NT2/D1 (cell line): ENCODE data around the gene PLCB4.

Experiments
- DNase-seq: peaks from one replicate; pipeline ENCODE4 v3.0.0-alpha.2; 2011; ENCODE audit warnings: low read depth, low spot score
- H3K27me3 ChIP-seq: 2 replicates; pipeline ENCODE4 v1.6.0; 2011; ENCODE audit warnings: mild to moderate bottlenecking; ENCODE audit not compliant: insufficient read length, insufficient read depth
- H3K36me3 ChIP-seq: 2 replicates; pipeline ENCODE4 v1.6.1; 2011; ENCODE audit warnings: mild to moderate bottlenecking, low read length, mixed read lengths; ENCODE audit not compliant: insufficient read depth, insufficient read length
- H3K4me1 ChIP-seq: 2 replicates; pipeline ENCODE4 v1.5.1; 2011; ENCODE audit not compliant: insufficient read depth, insufficient read length
- H3K4me3 ChIP-seq: 2 replicates; pipeline ENCODE4 v1.5.1; 2011; ENCODE audit warnings: low read depth; ENCODE audit not compliant: insufficient read length
- H3K9ac ChIP-seq: 2 replicates; pipeline ENCODE4 v1.6.0; 2011; ENCODE audit warnings: low read depth; ENCODE audit not compliant: insufficient read length
- H3K9me3 ChIP-seq: 2 replicates; pipeline ENCODE4 v1.5.1; 2011; ENCODE audit warnings: mild to moderate bottlenecking, low read length; ENCODE audit not compliant: insufficient read depth
- SUZ12 ChIP-seq: IDR thresholded peaks from 2 replicates; pipeline ENCODE4 v1.6.1; 2011; ENCODE audit not compliant: insufficient read length, insufficient read depth; ENCODE audit errors: extremely low read depth
- YY1 ChIP-seq: IDR thresholded peaks from 2 replicates; pipeline ENCODE4 v1.6.1; 2011; ENCODE audit not compliant: insufficient read length, insufficient read depth
- ZNF274 ChIP-seq: IDR thresholded peaks from 2 replicates; pipeline ENCODE4 v1.6.1; 2011; ENCODE audit warnings: mild to moderate bottlenecking, low read depth, low read length

The PLCB4 gene

DNA sequence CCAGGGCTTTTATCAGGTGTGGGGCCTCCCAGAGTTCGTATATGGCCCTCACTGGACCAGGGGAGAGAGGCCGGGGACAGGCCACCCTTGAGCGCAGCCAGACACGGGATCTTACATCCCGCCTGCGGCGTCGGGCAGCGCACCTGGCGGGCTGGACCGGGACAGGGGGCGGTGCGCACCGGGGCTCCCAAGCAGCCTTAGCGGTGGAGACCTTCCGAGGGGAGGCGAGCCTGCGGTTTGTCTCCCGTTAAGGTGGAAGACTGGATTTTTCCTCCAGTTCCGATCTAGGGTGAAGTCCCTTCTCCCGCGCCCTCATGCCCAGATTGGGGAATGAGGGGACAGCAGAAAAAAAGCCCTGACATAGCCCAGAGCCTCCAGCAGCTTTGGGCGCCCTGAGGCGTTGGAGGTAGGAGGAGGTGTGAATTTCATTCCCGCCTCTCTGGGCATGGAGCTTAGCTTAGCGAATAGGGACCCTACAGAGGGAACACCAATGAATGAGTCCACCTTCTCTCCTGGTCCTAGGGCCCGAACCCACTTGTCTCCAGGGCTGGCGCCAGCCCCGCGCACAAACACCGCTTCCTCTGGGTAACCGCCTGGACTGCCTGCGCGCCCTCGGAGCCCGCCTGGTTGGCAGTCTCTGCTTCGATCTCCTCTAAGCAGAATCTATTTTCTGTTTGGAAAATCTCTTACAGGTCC is 438.8 kb downstream of the PLCB4 start:
- no peaks in the 10 kb centered on the region for H3K36me3 ChIP-seq
- TF ChIP-seq YY1 (no peak), SUZ12 (peak; percentile 35), ZNF274 (no peak)
- H3K4me3 ChIP-seq, result peak overlapping the region; percentile 18
- DNase-seq, result no peak
- no peak overlapping the region for H3K9ac ChIP-seq
- no peaks in the 10 kb centered on the region for H3K9me3 ChIP-seq
- no peaks in the 10 kb centered on the region for H3K4me1 ChIP-seq
- H3K27me3 ChIP-seq, result peaks cover 78% of the 10 kb centered on the region

DNA sequence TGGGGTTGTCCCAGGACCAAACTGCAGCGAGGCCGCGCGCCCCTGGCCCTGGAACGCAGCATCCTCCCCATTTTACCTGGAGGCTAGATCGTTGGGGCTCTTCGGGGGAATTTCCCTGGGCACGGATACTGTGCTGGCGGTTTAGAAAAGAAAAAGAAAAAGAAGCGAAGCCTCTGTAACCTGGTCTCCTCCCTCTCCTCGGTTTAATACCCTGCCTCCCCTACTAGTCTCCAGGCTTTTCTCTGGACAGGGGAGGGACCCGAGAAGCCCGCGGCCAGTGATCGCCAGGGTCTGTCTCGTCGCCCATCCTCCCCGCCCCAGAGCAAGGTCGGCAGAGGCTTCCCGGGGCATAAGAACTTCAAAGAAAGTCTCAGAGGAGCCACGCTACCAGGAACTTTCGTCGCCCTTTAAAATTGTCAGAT is 439.4 kb downstream of the PLCB4 start:
- H3K4me1 ChIP-seq, result no peaks in the 10 kb centered on the region
- peak overlapping the region; percentile 2 for H3K4me3 ChIP-seq

DNA sequence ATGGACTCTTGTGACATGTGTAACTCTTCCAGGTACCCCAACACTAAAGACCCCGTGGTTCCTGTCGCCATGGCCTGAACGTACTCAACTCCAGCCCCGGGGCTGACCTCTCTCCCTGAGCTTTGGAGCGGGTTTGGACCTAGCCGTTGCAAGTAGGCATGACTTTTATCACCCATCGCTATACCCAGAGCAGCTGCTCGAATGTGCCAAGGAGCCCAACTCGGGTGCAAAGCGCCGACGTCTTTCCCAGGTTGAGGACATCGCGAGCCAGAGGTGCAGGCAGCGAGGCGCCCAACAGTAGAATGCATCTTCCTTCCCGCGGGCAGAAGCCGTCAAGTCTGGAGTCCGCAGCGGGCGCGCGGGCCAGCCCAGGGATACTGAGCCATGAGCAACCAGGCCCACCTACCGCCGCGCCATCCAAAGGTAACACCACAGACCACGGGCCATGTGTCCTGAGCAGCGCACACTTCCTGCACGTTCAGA is 439.9 kb downstream of the PLCB4 start:
- Histone ChIP-seq H3K9ac (no peak overlapping the region), H3K9me3 (no peaks in the 10 kb centered on the region), H3K36me3 (no peaks in the 10 kb centered on the region), H3K27me3 (peaks cover 89% of the 10 kb centered on the region), H3K4me3 (peak overlapping the region; percentile 2), H3K4me1 (no peaks in the 10 kb centered on the region)
- TF ChIP-seq ZNF274, result no peak
- TF ChIP-seq SUZ12, result peak; percentile 36
- DNase-seq, result no peak

More for the DNA sequence above, 439.4 kb downstream of the PLCB4 start:
- DNase-seq, result no peak
- no peak overlapping the region for H3K9ac ChIP-seq
- peaks cover 84% of the 10 kb centered on the region for H3K27me3 ChIP-seq
- no peaks in the 10 kb centered on the region for H3K36me3 ChIP-seq
- H3K9me3 ChIP-seq, result no peaks in the 10 kb centered on the region
- peak; percentile 5 for TF ChIP-seq SUZ12
- TF ChIP-seq YY1, result no peak

DNA sequence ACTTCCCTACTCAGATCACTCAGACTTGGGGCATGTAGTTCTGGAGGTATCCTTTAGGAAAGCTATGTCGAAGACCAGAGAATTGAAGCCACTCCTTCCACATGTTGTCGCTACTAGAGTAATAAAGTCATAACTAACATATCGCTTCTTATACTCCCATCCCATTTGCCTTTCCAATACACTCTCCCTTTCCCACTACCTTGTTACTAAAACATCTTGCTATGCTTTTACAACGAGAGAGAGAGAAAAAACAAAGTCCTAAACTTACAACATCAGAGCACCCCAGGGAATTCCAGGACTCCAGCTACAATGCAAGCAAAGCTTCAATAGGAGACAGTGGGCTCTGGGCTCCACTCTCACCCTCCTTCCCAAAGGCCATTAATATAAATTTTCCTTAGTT is 440.4 kb downstream of the PLCB4 start:
- Histone ChIP-seq H3K4me1 (no peaks in the 10 kb centered on the region), H3K9me3 (no peaks in the 10 kb centered on the region), H3K36me3 (no peaks in the 10 kb centered on the region), H3K9ac (no peak overlapping the region), H3K4me3 (no peak overlapping the region), H3K27me3 (peaks cover 94% of the 10 kb centered on the region)
- no peak for TF ChIP-seq YY1
- no peak for TF ChIP-seq SUZ12
- no peak for TF ChIP-seq ZNF274
- no peak for DNase-seq

DNA sequence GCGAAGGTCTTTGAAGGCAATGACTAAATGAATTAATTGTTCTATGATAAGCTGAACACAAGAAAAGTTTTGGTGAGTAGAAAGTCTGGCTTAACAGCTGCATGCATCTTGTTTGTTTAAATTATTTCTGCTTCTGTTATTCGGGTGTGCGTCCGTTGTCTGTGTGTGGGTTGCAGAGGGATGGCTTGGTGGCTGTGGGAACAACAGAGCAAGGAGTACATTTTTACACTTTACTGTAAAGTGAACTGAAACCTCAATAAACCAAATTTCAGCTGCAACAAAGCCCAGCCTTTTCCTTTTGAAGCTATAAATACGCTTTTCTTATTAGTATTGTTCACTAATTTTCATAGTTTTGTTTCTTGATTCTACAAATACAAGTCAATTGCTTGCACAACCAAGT is 442.0 kb downstream of the PLCB4 start:
- no peak overlapping the region for H3K4me3 ChIP-seq
- no peaks in the 10 kb centered on the region for H3K36me3 ChIP-seq
- H3K4me1 ChIP-seq, result no peaks in the 10 kb centered on the region
- DNase-seq, result no peak
- peaks cover 100% of the 10 kb centered on the region for H3K27me3 ChIP-seq
- H3K9me3 ChIP-seq, result no peaks in the 10 kb centered on the region
- H3K9ac ChIP-seq, result no peak overlapping the region
- TF ChIP-seq YY1 (no peak), SUZ12 (no peak), ZNF274 (no peak)

DNA sequence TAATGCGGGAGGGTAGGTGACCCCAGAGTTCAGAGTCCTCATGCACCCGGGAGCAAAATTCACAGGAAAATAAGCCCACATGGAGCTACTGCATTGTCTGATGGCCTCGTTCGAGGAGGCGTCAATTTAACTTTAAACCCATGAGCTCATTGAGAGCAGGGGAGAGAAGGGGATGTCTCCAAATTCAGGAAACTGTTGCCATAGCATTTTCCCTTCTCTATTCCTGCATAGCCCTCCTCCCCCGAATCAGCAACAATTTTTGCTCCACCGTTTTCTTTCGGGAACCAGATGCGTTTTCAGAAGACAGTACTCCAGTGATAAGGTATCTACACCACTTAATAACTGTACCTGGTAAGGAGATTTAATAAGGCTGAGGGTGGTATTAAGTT is 445.2 kb downstream of the PLCB4 start:
- Histone ChIP-seq H3K9me3 (no peaks in the 10 kb centered on the region), H3K4me1 (peaks cover 7% of the 10 kb centered on the region), H3K4me3 (peak overlapping the region; percentile 35), H3K9ac (no peak overlapping the region), H3K27me3 (peaks cover 94% of the 10 kb centered on the region), H3K36me3 (no peaks in the 10 kb centered on the region)
- no peak for DNase-seq
- TF ChIP-seq SUZ12, result no peak
- no peak for TF ChIP-seq ZNF274
- no peak for TF ChIP-seq YY1

DNA sequence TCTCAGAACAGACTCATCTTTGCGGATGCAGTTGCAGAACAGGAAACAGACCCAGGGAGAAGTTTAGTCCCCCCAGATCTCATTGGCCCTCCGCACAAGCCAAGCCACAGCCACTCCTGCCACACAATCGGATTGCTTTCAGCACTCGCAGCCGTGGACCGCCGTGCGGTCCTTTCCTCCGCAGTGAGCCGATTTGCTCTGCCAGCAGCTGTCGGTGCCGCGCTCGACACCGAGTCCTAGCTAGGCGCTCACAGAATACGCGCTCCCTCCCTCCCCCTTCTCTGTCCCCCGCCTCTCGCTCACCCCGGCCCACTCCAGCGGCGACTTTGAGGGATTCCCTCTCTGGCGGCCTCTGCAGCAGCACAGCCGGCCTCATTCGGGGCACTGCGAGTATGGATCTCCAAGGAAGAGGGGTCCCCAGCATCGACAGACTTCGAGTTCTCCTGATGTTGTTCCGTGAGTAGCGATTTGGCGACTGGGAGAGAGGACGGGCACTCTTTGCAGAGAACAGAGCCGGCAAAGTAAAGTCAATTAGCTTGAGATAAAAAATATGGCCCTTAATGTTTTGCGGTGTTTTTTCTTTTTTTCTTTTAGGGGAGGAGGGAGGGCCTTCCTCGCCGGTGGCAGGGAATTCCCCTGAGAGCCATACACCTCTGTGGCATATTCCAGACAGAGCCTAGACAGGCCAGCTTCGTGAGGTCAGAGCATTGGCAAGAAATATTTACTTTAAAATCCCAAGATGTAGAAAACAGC is 445.8 kb downstream of the PLCB4 start, which contains the start of gene LAMP5:
Gene LAMP5, plus strand, starts transcription at position 130 of the 753 bp plus-strand sequence. Its CDS starts 263 bp downstream, at position 393.
- peaks cover 94% of the 10 kb centered on the region for H3K27me3 ChIP-seq
- peaks cover 7% of the 10 kb centered on the region for H3K4me1 ChIP-seq
- no peaks in the 10 kb centered on the region for H3K9me3 ChIP-seq
- TF ChIP-seq ZNF274, result no peak
- TF ChIP-seq YY1, result no peak
- peak within 1 kb of the TSS; percentile 72 for H3K9ac ChIP-seq
- DNase-seq, result peak; percentile 67
- H3K36me3 ChIP-seq, result no peaks in the 10 kb centered on the region
- H3K4me3 ChIP-seq, result peak within 1 kb of the TSS; percentile 40
